Right lobe of liver (tissue), 6 donors: ENCODE data around the gene AFF2. TPM values are rescaled to one million over a fixed set of nuclear protein-coding genes. Genes with fewer than 3 reads are reported as not detected.

Experiments
- ATAC-seq, 4 donors: fragments of 200-7000 bp; cut with Tn5 transposase; one replicate each; pipeline ENCODE4 v1.9.1; 2020; ENCODE audit warnings: mild to moderate bottlenecking in 4 of 4, moderate library complexity in 4 of 4
- DNase-seq, 3 donors: peaks; one replicate each; pipeline ENCODE4 v3.0.0-alpha.2; 2020
- H3K27ac ChIP-seq, 3 donors: fragments of 200-600 bp; one replicate each; pipeline ENCODE4 v1.8.0; 2022
- H3K27me3 ChIP-seq, 2 donors: fragments of 200-600 bp; one replicate each; pipeline ENCODE4 v1.8.0; 2022
- H3K36me3 ChIP-seq, 4 donors: fragments of 200-600 bp; sonication (generic) in 1 of 4; one replicate each; pipeline versions ENCODE4 v1.5.1 to v1.8.0; 2017 to 2022; ENCODE audit warnings: control low read depth in 1 of 4
- H3K4me1 ChIP-seq, 4 donors: fragments of 200-600 bp; sonication (generic) in 1 of 4; one replicate each; pipeline versions ENCODE4 v1.5.1 to v1.8.0; 2017 to 2022; ENCODE audit warnings: control low read depth in 1 of 4
- H3K4me3 ChIP-seq, 3 donors: fragments of 200-600 bp; one replicate each; pipeline ENCODE4 v1.8.0; 2022
- H3K9me3 ChIP-seq, 4 donors: fragments of 200-600 bp; sonication (generic) in 1 of 4; one replicate each; pipeline versions ENCODE4 v1.5.1 to v1.8.0; 2017 to 2022; ENCODE audit warnings: control low read depth in 1 of 4
- CTCF ChIP-seq, 4 donors: fragments of 200-600 bp in 3 of 4; fragments of 450-650 bp in 1 of 4; IDR thresholded peaks; one replicate each; pipeline versions ENCODE4 v1.5.1 to v1.8.0; 2016 to 2022; ENCODE audit warnings: antibody characterized with exemption in 4 of 4, mild to moderate bottlenecking in 2 of 4
- POLR2A ChIP-seq: fragments of 450-650 bp; IDR thresholded peaks from one replicate; pipeline ENCODE4 v1.6.1; 2017; ENCODE audit warnings: antibody characterized with exemption, mild to moderate bottlenecking
- WGBS: methylation state at CpG from one replicate; pipeline ENCODE4 v1.1.6; 2018; ENCODE audit warnings: low coverage, low lambda C conversion rate; ENCODE audit not compliant: insufficient coverage; ENCODE audit errors: missing lambda C conversion rate; 5-methylcytosine and 5-hydroxymethylcytosine counted together
- intact Hi-C, 2 donors: fragments of 100-400 bp; cut with DNase I; formaldehyde crosslinking; loops; one replicate each; pipeline versions ENCODE4 v1.11.2 to v1.14.1; 2022
- total RNA-seq, 6 experiments: library from RNA; depleted of rRNA in 2 of 6; stranded (reverse); fragments of >200 nt in 2 of 6; fragmentation: NEBNext Ultra II Directional in 3 of 6; extraction: Animal tissue kit (Norgen Biotek cat#: 25700) in 3 of 6; gene quantifications; one replicate each; pipeline versions ENCODE4 v1.1.0 to v1.2.4, GENCODE V29; 2016 to 2023
- donor health status: DM: no; HTN: yes; CAD: no.
- donor health status: DM: no; HTN: no; CAD: no.
- donor health status: DM: no; HTN: no; CAD: no.
- donor health status: DM: no; HTN: yes; CAD: no.
- donor health status: DM: no; HTN: yes; CAD: no.

The AFF2 gene
- total RNA-seq, 6 experiments from 2014 or later = 0.06 to 1.9 (median 0.15) TPM

DNA sequence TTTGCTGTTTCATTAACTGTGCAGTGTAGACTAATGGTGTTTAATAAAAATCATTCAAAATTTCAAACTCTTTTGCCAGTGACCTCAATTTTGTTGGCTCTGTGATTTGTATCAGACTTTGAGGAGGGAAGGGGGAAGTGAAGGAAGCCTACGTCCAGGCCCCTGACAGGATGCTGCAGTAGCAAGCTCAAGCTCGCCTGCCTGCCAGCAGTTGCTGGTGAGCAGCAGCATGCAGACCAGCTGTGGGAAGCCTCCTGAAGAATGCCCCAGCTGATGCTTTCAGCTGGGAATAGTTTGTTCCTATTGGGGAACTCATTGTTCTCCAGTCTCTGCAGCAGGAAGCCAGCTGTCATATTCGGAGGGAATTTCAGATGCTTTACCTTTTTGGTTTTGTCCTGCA, 495.2 kb downstream of the AFF2 start:
- intact Hi-C loops = no loop called here
- no peaks in the 10 kb centered on the region for H3K27me3 ChIP-seq
- no peak for DNase-seq
- no peaks in the 10 kb centered on the region for H3K36me3 ChIP-seq
- H3K4me3 ChIP-seq = no peak overlapping the region
- H3K9me3 ChIP-seq = no peaks in the 10 kb centered on the region
- no peaks in the 10 kb centered on the region for H3K4me1 ChIP-seq
- H3K27ac ChIP-seq = no peak overlapping the region
- TF ChIP-seq POLR2A (no peak), CTCF (IDR thresholded peaks at IDR 0.05) (no peak)
- WGBS = 34% methylated on average over 2 of the region's 3 CpGs
- no peak for ATAC-seq

DNA sequence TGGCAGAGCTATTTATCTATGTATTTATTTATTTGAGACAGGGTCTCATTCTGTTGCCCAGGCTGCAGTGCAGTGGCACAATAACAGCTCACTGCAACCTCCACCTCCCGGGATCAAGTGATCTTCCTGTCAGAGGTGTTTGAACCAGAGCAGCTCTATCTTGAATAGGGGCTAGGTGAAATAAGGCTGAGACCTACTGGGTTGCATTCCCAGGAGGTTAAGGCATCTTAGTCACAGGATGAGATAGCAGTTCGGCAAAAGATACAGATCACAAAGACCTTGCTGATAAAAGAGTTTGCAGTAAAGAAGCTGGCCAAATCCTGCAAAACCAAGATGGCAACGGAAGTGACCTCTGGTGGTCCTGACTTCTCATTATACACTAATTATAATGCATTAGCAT, 501.9 kb downstream of the AFF2 start:
- Histone ChIP-seq H3K36me3 (no peaks in the 10 kb centered on the region), H3K27ac (no peak overlapping the region), H3K4me1 (no peaks in the 10 kb centered on the region), H3K9me3 (no peaks in the 10 kb centered on the region), H3K27me3 (no peaks in the 10 kb centered on the region), H3K4me3 (no peak overlapping the region)
- DNase-seq = no peak
- ATAC-seq = no peak
- WGBS = 43% methylated on average over 3 of the region's 3 CpGs
- intact Hi-C loops = no loop called here
- TF ChIP-seq CTCF (IDR thresholded peaks at IDR 0.05) = no peak
- TF ChIP-seq POLR2A = no peak

GRCh38 chrX:149003863-149004660, 503.6 kb downstream of the AFF2 start:
- H3K27ac ChIP-seq = no peak overlapping the region
- ATAC-seq = no peak
- H3K27me3 ChIP-seq = no peaks in the 10 kb centered on the region
- intact Hi-C loops = no loop called here
- WGBS = 25% methylated on average over 5 of the region's 5 CpGs
- no peaks in the 10 kb centered on the region for H3K4me1 ChIP-seq
- no peaks in the 10 kb centered on the region for H3K9me3 ChIP-seq
- DNase-seq = no peak
- TF ChIP-seq POLR2A (no peak), CTCF (IDR thresholded peaks at IDR 0.05) (no peak)
- H3K4me3 ChIP-seq = no peak overlapping the region
- H3K36me3 ChIP-seq = no peaks in the 10 kb centered on the region

DNA sequence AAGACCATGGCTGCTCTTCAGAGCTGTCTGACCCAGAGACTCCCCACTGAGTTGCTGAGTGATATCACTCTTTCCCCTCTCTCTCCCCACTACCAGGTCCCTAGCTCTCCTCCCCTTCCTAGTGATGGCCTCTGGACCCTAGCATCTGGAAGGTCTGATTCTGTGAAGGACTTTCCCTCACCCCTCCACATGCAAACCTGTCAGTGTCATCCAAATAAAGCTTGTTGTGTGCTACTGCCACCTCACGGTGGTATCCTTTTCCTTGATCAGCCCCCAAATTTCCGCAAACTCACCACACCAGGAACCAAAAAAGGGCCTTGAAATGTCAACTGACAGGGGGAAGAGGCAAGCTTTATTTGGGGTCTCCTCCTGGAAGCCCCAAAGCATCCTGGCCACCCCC, 504.5 kb downstream of the AFF2 start:
- TF ChIP-seq POLR2A (no peak), CTCF (IDR thresholded peaks at IDR 0.05) (no peak)
- Histone ChIP-seq H3K27me3 (no peaks in the 10 kb centered on the region), H3K4me1 (no peaks in the 10 kb centered on the region), H3K9me3 (no peaks in the 10 kb centered on the region), H3K36me3 (no peaks in the 10 kb centered on the region), H3K27ac (no peak overlapping the region), H3K4me3 (no peak overlapping the region)
- ATAC-seq (no peak), DNase-seq (no peak)
- 38% methylated on average over 2 of the region's 2 CpGs for WGBS
- intact Hi-C loops = no loop called here
